Measurements from ENCODE around the gene CD74.

The CD74 gene

GRCh38 chr5:150357326-150358260 lies 55.1 kb downstream of the CD74 start, which contains the start of gene TCOF1:
Gene TCOF1 (plus strand): TSS chr5:150357697. CDS start chr5:150357747, 50 bp downstream.
- peak; percentile 95 for DNase-seq

- no peak for DNase-seq
Observed at GRCh38 chr5:150356575-150357294, 56.0 kb downstream of the CD74 start.

GRCh38 chr5:150355791-150356190 lies 56.9 kb downstream of the CD74 start:
- no peak for DNase-seq

DNA sequence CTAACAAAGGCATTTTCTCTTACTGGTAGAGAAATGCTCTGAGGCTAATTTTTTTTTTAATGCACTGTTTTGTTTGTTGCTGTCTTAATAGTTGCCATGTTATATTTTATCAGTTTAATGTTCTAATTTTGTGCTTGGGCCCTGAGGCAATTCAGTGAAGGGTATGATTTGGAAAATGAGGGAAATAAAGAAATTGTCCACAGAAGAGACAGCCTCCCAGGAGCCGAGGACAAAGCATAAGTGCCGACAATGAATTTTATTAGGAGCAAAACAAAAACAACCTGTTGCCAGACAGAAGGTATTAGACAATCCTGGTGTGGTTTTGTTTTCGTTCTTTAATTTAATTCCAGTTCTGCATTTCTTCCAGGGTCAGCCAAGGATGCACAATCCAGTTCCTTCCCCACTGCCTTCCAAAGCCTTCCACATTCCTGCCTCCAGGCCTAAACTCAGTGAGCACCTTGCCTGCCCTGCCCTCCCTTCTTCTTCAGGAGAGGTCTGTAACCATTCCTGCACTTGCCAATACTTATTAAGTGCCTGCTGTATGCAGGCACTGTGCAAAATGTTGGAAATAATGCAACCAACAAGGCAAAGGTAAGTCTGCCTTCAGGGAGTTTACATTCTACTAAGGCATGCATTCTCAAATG lies 59.6 kb downstream of the CD74 start:
- no peak for DNase-seq

GRCh38 chr5:150352244-150353031 lies 60.3 kb downstream of the CD74 start:
- no peak for DNase-seq

Data from CD4-positive, alpha-beta T cell treated with Interferon gamma for 1 hour (primary cell).